Heart left ventricle (tissue), 16 donors: ENCODE measurements around the gene TIMM8B. TPM values are rescaled to one million over a fixed set of nuclear protein-coding genes. Genes with fewer than 3 reads are reported as not detected.

Source experiments
- ATAC-seq, 4 donors: fragments of 200-7000 bp; cut with Tn5 transposase; one replicate each; pipeline ENCODE4 v1.9.1; 2020 to 2022; ENCODE audit warnings: moderate library complexity in 4 of 4, mild to moderate bottlenecking in 3 of 4, moderate number of reproducible peaks in 1 of 4
- DNase-seq, 5 donors: peaks; one replicate each; pipeline ENCODE4 v3.0.0-alpha.2; 2020
- H3K27ac ChIP-seq, 12 donors: fragments of 200-600 bp; sonication (generic) in 4 of 12; one replicate each; pipeline versions ENCODE4 v1.5.0 to v1.8.0; 2016 to 2022; ENCODE audit warnings: mild to moderate bottlenecking in 2 of 12
- H3K27me3 ChIP-seq, 9 donors: fragments of 200-600 bp; sonication (generic) in 2 of 9; one replicate each; pipeline versions ENCODE4 v1.5.1 to v1.8.0; 2016 to 2022; ENCODE audit warnings: mild to moderate bottlenecking in 3 of 9
- H3K36me3 ChIP-seq, 9 donors: fragments of 200-600 bp; sonication (generic) in 2 of 9; one replicate each; pipeline versions ENCODE4 v1.5.0 to v1.8.0; 2018 to 2022; ENCODE audit warnings: mild to moderate bottlenecking in 2 of 9
- H3K4me1 ChIP-seq, 12 donors: fragments of 200-600 bp; sonication (generic) in 4 of 12; one replicate each; pipeline versions ENCODE4 v1.5.0 to v1.8.0; 2016 to 2022; ENCODE audit warnings: mild to moderate bottlenecking in 3 of 12
- H3K4me3 ChIP-seq, 12 donors: fragments of 200-600 bp; sonication (generic) in 4 of 12; one replicate each; pipeline versions ENCODE4 v1.5.0 to v1.8.0; 2017 to 2022; ENCODE audit warnings: mild to moderate bottlenecking in 9 of 12, moderate library complexity in 4 of 12
- H3K9me3 ChIP-seq, 12 donors: fragments of 200-600 bp; sonication (generic) in 4 of 12; one replicate each; pipeline versions ENCODE4 v1.5.0 to v1.8.0; 2016 to 2022; ENCODE audit warnings: mild to moderate bottlenecking in 1 of 12
- CTCF ChIP-seq, 12 donors: fragments of 200-600 bp; sonication (generic) in 4 of 12; IDR thresholded peaks; one replicate each; pipeline versions ENCODE4 v1.5.0 to v1.8.0; 2018 to 2022; ENCODE audit warnings: antibody characterized with exemption in 12 of 12, mild to moderate bottlenecking in 5 of 12
- POLR2A ChIP-seq, 2 donors: fragments of 450-650 bp; IDR thresholded peaks; one replicate each; pipeline ENCODE4 v1.6.1; 2017; ENCODE audit warnings: antibody characterized with exemption in 2 of 2, mild to moderate bottlenecking in 2 of 2, moderate library complexity in 2 of 2
- WGBS, 4 donors: extraction: QIAGEN DNeasy Blood & Tissue Kit in 2 of 4; methylation state at CpG; one replicate each; pipeline versions ENCODE4 v1.1.5 to v1.1.7; 2013 to 2018; 5-methylcytosine and 5-hydroxymethylcytosine counted together
- intact Hi-C, 10 donors: fragments of 100-400 bp; cut with DNase I; formaldehyde crosslinking; loops; one replicate each; pipeline versions ENCODE4 v1.11.1 to v1.14.2; 2022
- polyA plus RNA-seq, 2 donors: library from polyadenylated mRNA; stranded (reverse); fragments of 200-250 nt; gene quantifications; one replicate each; pipeline ENCODE4 v1.2.3, GENCODE V29; 2013
- total RNA-seq, 9 donors: library from RNA; depleted of rRNA in 2 of 9; stranded (reverse); fragments of >200 nt in 2 of 9; fragmentation: NEBNext Ultra II Directional in 3 of 9; extraction: Animal tissue kit (Norgen Biotek cat#: 25700) in 3 of 9; gene quantifications; one replicate each; pipeline versions ENCODE4 v1.1.0 to v1.2.4, GENCODE V29; 2016 to 2023
- donor health status: ischemic (EF 13 %, LVEDD 7.1; RV severe dilation, severe dysfunction).
- donor health status: healthy with polysubstance abuse.
- donor health status: DM: no; HTN: yes; CAD: no.
- donor health status: DM: no; HTN: no; CAD: no.
- donor health status: ischemic (EF 25% LVEDD 6.9; RV normal size, moderate dysfunction).
- donor health status: ischemic (EF 25% LVEDD 5.7; RV mildly dilated, moderate dysfunction).
- donor health status: healthy.
- donor health status: DM: yes; HTN: yes; CAD: no.
- donor health status: ischemic (EF 35%, LVEDD 5.7; RV mildly dilated, moderate dysfunction).
- donor health status: nonischemic (EF 11% LVEDD 7.7; RV severe dilation, severe dysfunction).
- donor health status: DM: yes; HTN: yes; CAD: no.
- donor health status: PGD.
- donor health status: ischemic (EF 29% LVEDD 5.4; RV normal size, mild dysfunction).
- donor health status: nonischemic (EF 23%, LVEDD 6.1; RV moderate dilation, normal function).

The TIMM8B gene
- total and polyA plus RNA-seq, 11 donors: 113 to 327 (median 149) TPM

- 80 to 89% (median 86%) methylated on average over 5 of the region's 5 CpGs for WGBS, 4 donors
- H3K27me3 ChIP-seq: no peaks in the 10 kb centered on the region
- H3K9me3 ChIP-seq: no peaks in the 10 kb centered on the region
- ATAC-seq (peak in 3 of 4 donors; percentile 51 to 66 (median 58)), DNase-seq (peak in 3 of 5 donors; percentile 15 to 40 (median 28))
- H3K27ac ChIP-seq: peak overlapping the region in 1 of 12 donors; percentile 34
- H3K4me1 ChIP-seq: peaks cover 0 to 17% (median 0%) of the 10 kb centered on the region in 12 donors
- intact Hi-C loops: no loop called here
- TF ChIP-seq POLR2A (IDR thresholded peaks at IDR 0.05): no peak
- no peak for TF ChIP-seq CTCF (IDR thresholded peaks at IDR 0.05)
- no peaks in the 10 kb centered on the region for H3K36me3 ChIP-seq
- H3K4me3 ChIP-seq: no peak overlapping the region
Observed at GRCh38 chr11:112129656-112130055, 43.1 kb upstream of the TIMM8B start.

DNA sequence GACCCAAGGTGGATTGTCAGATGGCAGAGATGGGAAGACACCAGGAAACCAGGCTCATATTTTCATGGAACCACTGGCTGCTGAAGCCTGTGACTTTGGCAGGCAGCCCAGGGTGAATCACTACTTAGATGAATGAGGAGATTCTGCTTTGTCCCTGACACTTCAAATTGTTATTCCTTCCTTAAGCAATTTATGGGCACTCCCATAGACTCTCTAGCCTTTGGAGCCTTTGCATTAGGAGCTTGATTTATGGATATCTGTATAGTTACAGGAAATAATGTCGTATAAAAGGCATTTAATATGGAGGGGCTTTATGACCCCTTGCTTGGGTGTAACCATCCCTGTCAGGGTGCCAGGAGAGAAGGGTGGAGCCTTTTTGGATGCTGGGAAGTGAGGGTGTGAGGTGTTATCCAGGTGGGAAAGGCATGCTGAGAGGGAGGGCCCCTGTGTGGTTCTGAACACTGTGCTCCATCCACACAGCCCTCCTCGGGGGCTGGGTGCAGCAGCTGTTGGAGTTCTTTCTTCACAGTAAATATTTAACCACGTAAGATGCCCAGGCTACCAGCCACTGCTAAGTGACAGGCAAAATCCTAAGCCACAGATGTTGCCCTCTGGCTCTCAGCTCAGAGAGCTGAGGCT, 42.0 kb upstream of the TIMM8B start:
- 67 to 77% (median 73%) methylated on average over 3 of the region's 3 CpGs for WGBS, 4 donors
- Histone ChIP-seq H3K36me3 (no peaks in the 10 kb centered on the region), H3K27me3 (no peaks in the 10 kb centered on the region), H3K4me3 (no peak overlapping the region), H3K4me1 (peaks cover 0 to 17% (median 0%) of the 10 kb centered on the region in 12 donors), H3K9me3 (no peaks in the 10 kb centered on the region), H3K27ac (peak overlapping the region in 1 of 12 donors; percentile 34)
- intact Hi-C loops: no loop called here
- TF ChIP-seq POLR2A (IDR thresholded peaks at IDR 0.05): no peak
- no peak for TF ChIP-seq CTCF (IDR thresholded peaks at IDR 0.05)
- DNase-seq (peak in 2 of 5 donors; percentile 15 to 50), ATAC-seq (peak in 1 of 4 donors; percentile 38)

DNA sequence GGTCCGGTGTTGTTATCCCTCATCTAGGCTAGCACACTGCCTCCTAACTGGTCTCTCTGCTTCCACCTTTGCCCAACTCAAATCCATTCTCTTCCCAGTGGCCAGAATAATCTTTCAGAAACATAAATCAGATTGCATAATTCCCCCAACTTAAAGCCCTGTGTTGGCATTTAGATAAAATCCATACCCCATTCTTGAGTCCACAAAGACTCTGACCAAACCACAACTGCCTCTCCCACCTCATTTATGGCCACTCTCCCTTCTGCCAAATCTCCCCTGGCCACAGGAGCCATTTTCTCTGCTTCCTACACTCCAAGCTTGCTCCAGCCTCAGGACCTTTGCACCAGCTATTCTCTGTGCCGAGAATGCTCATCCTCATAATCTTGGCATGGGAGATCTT, 40.5 kb upstream of the TIMM8B start:
- no peak for TF ChIP-seq CTCF (IDR thresholded peaks at IDR 0.05)
- TF ChIP-seq POLR2A (IDR thresholded peaks at IDR 0.05): no peak
- no peaks in the 10 kb centered on the region for H3K9me3 ChIP-seq
- 94 to 98% (median 95%) methylated on average over 2 of the region's 2 CpGs for WGBS, 4 donors
- ATAC-seq (no peak), DNase-seq (no peak)
- no peak overlapping the region for H3K4me3 ChIP-seq
- H3K27ac ChIP-seq: no peak overlapping the region
- intact Hi-C loops: no loop called here
- H3K4me1 ChIP-seq: peaks cover 0 to 10% (median 0%) of the 10 kb centered on the region in 12 donors
- H3K27me3 ChIP-seq: no peaks in the 10 kb centered on the region
- H3K36me3 ChIP-seq: no peaks in the 10 kb centered on the region

DNA sequence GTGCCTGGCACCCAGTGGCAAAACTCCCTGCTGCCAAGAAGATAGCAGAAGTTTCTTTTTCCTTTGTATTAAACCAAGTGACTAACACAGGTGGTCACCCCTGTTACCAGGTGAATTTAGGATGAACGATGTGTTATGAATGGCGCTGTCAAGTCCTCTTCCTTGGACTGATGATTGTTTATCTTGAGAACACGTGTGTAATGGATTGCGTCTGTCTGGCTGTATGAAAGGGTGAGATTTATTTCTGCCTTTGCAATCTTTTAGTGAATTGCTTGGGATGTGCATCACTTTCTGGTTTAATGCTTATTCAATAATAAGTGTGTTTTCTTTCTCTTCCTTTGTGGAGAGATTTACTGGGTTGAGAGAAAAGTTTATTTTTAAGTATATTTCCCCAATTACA, 36.6 kb upstream of the TIMM8B start:
- DNase-seq: no peak
- Histone ChIP-seq H3K4me1 (peaks cover 0 to 13% (median 0%) of the 10 kb centered on the region in 12 donors), H3K27me3 (no peaks in the 10 kb centered on the region), H3K9me3 (no peaks in the 10 kb centered on the region), H3K4me3 (no peak overlapping the region), H3K36me3 (peaks cover 0 to 7% (median 0%) of the 10 kb centered on the region in 9 donors), H3K27ac (no peak overlapping the region)
- WGBS, 4 donors: 67 to 78% (median 75%) methylated on average over 4 of the region's 4 CpGs
- ATAC-seq: no peak
- intact Hi-C loops: no loop called here
- no peak for TF ChIP-seq CTCF (IDR thresholded peaks at IDR 0.05)
- TF ChIP-seq POLR2A (IDR thresholded peaks at IDR 0.05): no peak
